GM11168 (cell line): ENCODE measurements around the gene IWS1.
"Not testable (repeated sequence)": the region's sequence is repeated elsewhere in the genome, so short reads cannot be mapped to it uniquely, and the experiment has no call there.

ENCODE experiments used
- in situ Hi-C: fragments of 300-500 bp; cut with MboI; formaldehyde crosslinking; loops from one replicate; pipeline ENCODE4 v1.12.0; 2022; ENCODE audit warnings: low sequenced_read_pairs; ENCODE audit not compliant: unreplicated experiment

Gene IWS1

GRCh38 chr2:127526132-127527000 is at the start of gene IWS1:
Gene IWS1, minus strand, starts transcription at chr2:127526489. Its CDS starts 281 bp downstream, at chr2:127526208.
- in situ Hi-C loops, result no loop called here

GRCh38 chr2:127575941-127576432 is 49.7 kb upstream of the IWS1 start:
- in situ Hi-C loops, result no loop called here

DNA sequence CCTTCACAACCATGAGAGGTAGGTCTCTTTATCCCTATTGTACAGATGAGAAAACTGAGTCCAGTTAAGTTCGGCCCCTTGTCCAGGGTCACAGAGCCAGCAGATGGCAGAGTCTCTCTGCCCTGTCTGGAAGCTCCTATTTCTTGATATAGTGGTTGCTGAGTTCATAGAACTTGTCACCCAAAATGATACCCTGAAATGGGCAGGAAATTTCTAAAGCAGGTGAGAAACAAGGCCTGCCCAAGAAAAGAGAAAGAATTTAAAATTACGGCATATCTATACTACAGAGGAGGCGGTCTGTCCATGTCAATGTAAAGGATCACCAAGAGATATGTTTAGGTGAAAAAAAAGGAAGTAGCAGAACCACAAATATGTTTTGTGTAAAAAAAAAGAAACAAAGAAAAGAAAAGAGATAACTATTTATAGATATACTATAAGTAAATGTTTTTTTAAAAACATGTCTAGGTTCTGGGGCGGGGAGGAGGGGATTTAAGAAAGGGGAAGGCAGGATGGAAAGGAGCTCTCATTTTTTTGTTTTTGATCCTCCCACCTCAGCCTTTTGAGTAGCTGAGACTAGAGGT is 49.0 kb upstream of the IWS1 start:
- in situ Hi-C loops, result no loop called here

DNA sequence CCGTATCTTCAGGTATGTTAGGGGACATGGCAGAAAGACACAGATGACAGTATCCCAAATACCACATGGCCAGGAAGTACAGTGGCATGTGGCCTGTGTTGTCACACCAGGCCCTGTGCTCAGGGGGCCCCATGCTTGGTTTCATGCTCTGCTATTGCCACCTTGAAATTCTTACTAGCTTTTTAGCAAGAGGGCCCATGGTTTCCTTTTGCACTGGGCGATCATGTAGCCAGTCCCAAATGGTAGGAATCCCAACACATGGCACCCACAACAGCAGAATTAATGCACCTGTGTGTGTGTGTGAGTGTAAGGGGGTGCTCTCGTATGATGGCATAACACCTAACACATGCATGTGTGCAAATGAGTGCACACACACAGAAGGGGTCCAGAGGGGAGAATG is 48.4 kb upstream of the IWS1 start:
- in situ Hi-C loops, result no loop called here

- in situ Hi-C loops, result no loop called here
Observed at GRCh38 chr2:127573771-127574170, 47.5 kb upstream of the IWS1 start.

- in situ Hi-C loops, result no loop called here
Observed at GRCh38 chr2:127573298-127573697, 47.0 kb upstream of the IWS1 start.

DNA sequence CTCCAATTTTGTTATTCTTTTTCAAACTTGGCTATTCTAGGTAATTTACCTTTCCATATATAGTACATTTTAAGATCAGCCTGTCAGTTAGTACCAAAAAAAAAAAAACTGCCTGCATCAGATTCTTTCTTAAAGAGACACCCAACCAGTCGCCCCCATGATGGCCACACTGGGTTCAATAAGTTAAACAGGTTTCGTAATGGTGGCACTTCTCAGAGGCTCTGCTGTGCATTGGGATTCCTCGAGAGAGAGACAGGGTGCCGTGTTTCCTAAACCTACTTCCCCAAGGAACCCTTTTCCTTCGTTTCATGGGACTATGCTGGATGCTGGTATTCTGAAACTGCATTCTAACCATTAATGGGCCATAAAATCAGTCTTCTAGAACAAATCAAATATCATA is 46.6 kb upstream of the IWS1 start:
- in situ Hi-C loops, result no loop called here

- in situ Hi-C loops, result not testable (repeated sequence)
Observed at GRCh38 chr2:127572352-127572751, 46.1 kb upstream of the IWS1 start.

DNA sequence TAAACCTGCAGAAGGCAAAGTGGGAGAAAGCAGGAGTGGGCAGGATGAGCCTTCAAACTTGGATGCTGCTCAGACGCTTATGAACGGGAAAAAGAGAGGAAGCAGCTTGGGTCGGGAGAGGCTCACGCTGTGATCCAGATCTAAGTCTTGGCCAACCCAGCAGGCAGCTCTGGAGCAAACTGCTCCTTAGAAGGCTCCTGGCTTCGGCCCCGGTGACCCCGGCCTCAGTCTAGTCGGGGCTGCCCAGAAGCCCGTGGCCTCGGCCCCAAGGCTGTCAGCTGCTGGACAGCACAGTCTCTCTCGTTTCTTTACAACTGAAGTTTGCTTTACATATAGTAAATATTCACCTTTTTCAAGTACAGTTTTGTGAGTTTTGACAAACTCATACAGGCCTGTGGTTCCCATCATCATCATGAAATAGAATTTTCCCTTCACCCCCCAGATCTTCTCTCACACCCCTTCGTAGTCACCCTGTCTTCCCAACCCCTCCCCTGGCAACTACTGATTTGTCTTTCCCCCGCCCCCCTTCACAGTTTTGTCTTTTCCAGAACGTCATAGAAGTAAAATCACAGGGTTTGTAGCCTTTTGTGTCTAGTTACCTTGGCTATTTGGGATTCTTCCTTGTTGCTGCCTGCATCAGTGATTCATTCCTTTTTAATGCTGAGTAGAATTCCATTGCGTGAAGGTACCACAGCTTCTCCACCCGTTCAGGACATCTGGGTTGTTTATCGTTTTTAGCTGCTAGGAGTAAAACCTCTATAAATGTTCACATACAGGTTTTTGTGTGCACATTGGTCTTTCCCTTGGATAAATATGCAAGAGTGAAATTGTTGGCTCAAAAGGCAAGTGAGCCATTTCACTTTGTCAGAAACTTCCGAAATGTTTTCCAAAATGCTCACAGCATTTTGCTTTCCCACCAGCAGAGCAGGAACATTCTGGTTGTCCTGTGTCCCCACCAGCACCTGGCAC is 44.3 kb upstream of the IWS1 start:
- in situ Hi-C loops, result no loop called here

GRCh38 chr2:127569666-127570065 is 43.4 kb upstream of the IWS1 start:
- in situ Hi-C loops, result no loop called here

GRCh38 chr2:127568128-127568527 is 41.8 kb upstream of the IWS1 start:
- in situ Hi-C loops, result no loop called here

DNA sequence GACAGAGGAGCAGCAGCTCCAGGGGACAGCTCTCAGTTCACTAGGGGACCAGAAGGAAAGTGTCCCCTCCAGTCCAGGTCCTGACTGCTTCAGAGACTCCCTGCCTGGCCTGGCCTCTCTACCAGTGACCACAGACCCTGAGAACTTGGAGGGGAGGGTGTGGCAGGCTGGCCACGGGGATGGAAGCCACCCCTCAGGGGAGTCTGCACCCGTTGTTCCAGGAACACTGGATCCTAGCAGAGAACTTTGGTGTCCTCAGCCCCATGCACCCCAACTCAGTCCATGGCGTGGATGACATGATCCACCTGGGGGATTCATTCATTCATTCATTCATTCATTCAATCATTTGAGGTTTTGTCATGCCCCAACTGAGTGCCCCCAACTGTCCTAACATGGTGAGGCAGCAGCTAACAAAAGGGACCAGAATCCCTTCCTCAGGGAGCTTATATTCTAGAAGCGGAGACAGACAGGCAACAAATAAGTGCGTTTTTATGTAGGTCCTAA is 41.1 kb upstream of the IWS1 start:
- in situ Hi-C loops, result no loop called here

- in situ Hi-C loops, result no loop called here
Observed at GRCh38 chr2:127566576-127566975, 40.3 kb upstream of the IWS1 start.

DNA sequence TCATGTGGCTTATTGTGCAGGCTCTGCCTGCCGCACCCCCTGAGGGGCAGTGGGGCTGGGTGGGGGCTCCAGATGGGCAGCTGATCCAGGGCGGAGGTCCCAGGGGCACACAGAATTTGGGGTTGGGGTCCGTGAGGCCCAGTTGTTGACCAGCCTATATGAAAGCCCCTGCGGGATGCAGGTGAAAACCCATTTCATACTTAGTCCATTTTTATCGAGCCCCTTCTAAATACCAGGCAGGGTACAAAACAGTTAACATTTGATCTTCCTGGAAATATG is 39.8 kb upstream of the IWS1 start:
- in situ Hi-C loops, result no loop called here

- in situ Hi-C loops, result no loop called here
Observed at GRCh38 chr2:127565261-127566138, 39.2 kb upstream of the IWS1 start.

DNA sequence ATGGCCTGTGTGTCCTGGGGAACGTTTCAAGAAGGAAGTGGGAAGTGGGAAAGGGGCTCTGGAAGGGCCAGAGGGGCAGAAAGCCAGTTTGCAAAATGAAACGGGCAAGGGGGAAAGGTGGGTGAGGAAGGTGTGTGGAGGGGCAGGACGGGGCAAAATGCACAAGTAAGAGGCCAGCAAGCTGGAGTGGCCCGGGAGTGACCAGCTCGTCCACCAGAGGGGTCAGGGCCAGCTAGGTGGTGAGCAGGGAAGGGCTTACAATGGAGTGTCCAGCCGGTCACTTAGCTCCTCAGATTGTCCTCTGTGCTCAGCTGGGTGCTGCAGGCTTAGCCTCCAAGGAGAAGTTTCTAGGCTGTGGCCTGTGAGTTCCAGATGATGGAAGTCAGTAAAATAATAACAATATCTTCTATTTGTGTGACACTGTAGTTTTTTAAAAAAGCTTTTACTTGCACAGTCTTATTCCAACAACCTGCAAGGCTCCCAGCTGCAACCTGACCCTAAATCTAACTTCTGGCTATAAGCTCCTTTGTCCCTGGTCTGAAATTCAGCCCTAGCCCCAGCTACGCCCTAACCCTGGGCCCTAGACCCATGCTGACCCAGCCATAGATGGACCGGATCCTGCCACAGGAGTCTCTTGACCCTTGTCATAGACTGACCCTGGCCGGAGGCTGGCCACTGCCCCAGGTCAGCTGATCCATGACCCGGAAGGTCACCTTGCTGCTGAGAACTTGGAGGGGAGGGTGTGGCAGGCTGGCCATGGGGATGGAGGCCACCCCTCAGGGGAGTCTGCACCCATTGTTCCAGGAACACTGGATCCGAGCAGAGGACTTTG is 38.4 kb upstream of the IWS1 start:
- in situ Hi-C loops, result no loop called here

DNA sequence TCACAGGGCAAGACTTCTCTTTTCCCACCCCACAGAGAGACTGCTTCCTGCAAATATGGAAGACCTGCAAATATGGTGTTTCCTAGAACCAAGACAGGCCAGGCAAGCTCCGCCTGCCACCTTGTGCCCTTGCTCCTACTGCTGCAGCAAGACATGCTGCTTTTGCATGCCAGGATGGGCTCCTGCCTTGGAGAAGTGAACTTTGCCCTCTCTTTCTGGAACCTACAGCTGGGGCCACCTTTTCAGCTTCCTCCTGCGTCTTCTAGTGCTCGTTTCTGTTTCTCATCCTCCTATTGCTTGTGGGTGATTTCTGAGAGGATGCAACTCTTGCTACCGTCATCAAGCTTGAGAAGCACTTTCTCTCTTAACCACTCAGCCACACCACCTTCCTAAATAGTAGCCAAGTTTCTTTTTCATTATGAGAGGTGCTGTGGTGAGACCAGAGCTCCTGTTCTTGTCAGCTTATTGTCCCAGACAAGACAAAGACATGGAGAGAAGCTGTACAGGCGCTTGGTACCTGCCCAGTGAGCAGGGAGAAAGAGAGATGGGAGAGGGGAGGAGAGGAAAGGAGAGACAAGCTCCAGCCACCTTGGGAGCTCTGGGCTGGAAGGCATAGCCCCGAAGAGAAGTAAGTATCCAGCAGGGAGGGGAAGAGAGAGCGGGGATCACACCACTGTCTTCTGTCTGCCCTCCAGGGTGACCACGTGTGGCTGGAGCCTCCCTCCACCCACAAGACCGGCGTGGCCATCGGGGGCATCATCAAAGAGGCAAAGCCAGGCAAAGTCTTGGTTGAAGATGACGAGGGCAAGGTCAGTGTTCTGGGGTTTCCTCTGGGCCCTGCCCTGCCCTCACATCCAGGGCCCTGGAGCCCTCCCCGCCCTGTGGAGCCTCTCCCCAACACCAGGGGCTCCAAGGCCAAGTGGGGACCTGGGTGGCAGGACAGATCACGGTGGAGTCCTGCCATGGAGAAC is 37.5 kb upstream of the IWS1 start:
- in situ Hi-C loops, result no loop called here

DNA sequence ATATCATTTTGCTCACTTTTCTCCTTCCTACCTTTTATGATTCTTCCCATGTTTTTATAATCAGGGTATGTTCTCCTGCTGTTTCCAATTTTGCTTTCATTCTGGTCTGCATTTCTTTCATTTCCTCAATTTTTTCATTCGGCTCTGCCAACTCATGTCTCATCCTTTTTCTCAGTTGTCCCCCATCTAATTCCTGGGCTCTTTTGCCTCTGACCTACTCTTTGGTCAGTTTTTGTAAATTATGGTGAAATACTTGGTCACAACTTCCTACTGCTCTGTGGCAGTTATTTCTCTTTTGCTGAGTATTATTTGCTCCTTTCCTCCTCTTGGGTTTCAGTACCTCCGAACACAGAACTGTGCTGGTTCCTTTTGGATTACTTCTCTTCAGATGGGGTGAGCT is 36.6 kb upstream of the IWS1 start:
- in situ Hi-C loops, result no loop called here
